Endothelial cell of umbilical vein (primary cell): Measurements from ENCODE around the gene NEK7.

Experiments
- CTCF ChIP-seq, 2 donors: IDR thresholded peaks; 1 replicate in 1 of 2; 2 replicates in 1 of 2; pipeline ENCODE4 v1.5.1; 2011; ENCODE audit warnings: low read length in 2 of 2, mild to moderate bottlenecking in 2 of 2, moderate library complexity in 2 of 2, control low read depth in 1 of 2, inconsistent platforms in 1 of 2, low read depth in 1 of 2; ENCODE audit not compliant: insufficient read depth in 1 of 2; ENCODE audit errors: extremely low read depth in 1 of 2
- EZH2 ChIP-seq: IDR thresholded peaks from 2 replicates; pipeline ENCODE4 v1.6.1; 2012; ENCODE audit warnings: borderline replicate concordance, low read depth, mild to moderate bottlenecking, moderate library complexity, low read length, inconsistent platforms; ENCODE audit not compliant: severe bottlenecking
- POLR2A ChIP-seq: IDR thresholded peaks from 2 replicates; pipeline ENCODE4 v1.6.1; 2012; ENCODE audit warnings: low read depth, mild to moderate bottlenecking, control low read depth, low read length
- TF ChIP-seq, protein P1 (sequence below): IDR thresholded peaks from 2 replicates; pipeline ENCODE4 v1.6.1; 2011; ENCODE audit not compliant: insufficient read depth, insufficient read length

DNA sequence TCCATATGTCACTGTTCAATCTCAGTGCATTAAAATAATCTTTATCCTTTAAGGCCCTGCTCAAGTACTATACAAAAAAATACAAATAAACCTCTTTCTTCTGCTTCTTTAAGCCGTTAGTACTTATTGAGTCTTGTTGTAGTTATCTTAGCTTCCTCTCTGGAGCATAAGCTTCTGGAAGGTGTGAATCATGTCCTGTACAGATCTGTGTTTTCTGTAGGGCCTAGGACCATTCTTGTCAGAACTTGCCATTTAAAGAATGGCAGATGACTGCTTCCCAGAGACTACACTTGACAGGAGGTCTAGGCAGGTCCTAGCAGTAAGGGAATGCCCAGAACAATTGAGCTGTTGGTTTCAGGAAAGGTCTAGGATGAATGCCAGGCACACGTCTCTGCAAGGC is 12.9 kb downstream of the NEK7 start:
- TF ChIP-seq CTCF (IDR thresholded peaks at IDR 0.05; ENCODE audit: extremely low read depth in 1 of 2, insufficient read depth in 1 of 2, low read depth in 1 of 2, low read length in 2 of 2) = no peak
- TF ChIP-seq EZH2 = no peak
- TF ChIP-seq POLR2A = no peak
- TF ChIP-seq, protein P1, sequence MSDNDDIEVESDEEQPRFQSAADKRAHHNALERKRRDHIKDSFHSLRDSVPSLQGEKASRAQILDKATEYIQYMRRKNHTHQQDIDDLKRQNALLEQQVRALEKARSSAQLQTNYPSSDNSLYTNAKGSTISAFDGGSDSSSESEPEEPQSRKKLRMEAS = no peak
